Spleen (tissue), 7 donors: ENCODE data around the gene PAOX.

ENCODE experiments used
- CTCF ChIP-seq, 11 experiments: fragments of 200-600 bp in 7 of 11; fragments of 450-650 bp in 4 of 11; sonication (generic) in 4 of 11; IDR thresholded peaks in 8 of 11; conservative IDR thresholded peaks in 3 of 11; 1 replicate in 7 of 11; 2 replicates in 4 of 11; pipeline versions ENCODE4 v1.4.0 to v1.8.0; 2016 to 2021; ENCODE audit warnings: antibody characterized with exemption in 11 of 11, inconsistent platforms in 4 of 11, mild to moderate bottlenecking in 1 of 11
- POLR2A ChIP-seq, 3 donors: fragments of 450-650 bp; IDR thresholded peaks; one replicate each; pipeline ENCODE4 v1.5.1; 2017; ENCODE audit warnings: antibody characterized with exemption in 3 of 3, mild to moderate bottlenecking in 1 of 3
- donor health status: DM: no; HTN: no; CAD: no; lungs with moderate emphysema.
- donor health status: DM: no; HTN: no; CAD: no.
- donor health status: DM: no; HTN: no; CAD: no.

GRCh38 chr10:133370030-133370786 is 8.9 kb upstream of the PAOX start:
- TF ChIP-seq CTCF (IDR thresholded peaks at IDR 0.05 in 8 of 11, conservative IDR thresholded peaks at IDR 0.05 in 3 of 11) (no peak), POLR2A (IDR thresholded peaks at IDR 0.05) (no peak)
